GM12801 (cell line): ENCODE results near the gene PRKCSH.

Experiments
- TF ChIP-seq, protein P1 (sequence below): IDR thresholded peaks from one replicate; pipeline ENCODE4 v1.5.1; 2011; ENCODE audit warnings: control low read depth; ENCODE audit not compliant: insufficient read length; ENCODE audit errors: extremely low read depth

The PRKCSH gene

DNA sequence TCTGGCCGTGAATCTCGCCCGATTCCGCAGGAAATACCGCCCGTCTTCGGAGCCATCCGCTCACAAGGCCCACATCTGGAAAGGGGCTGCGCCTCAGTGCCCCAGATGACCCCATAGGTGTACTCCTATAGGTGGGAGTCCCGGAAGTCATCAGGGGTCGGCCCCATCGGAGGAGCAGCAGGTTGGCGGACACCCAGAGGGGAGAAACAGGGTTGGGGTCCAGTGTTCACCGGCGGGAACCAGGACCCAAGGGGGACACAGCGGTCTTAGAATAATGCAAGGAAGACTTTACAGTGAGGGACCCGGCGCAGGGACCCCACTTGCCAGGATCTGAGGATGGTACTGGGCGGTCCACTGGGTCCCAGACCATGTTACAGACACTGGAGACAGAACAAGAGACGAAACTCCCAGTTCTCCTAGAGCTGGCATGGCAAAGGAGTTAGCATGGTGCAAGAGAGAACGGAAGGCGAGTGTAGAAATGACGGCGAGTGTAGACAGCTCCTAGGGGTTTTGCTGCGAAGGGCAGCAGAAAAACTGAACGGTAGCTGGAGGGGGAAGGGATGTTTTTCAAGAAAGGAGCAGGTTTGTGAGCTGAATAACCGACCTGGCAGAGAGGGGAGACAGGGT lies 12.2 kb upstream of the PRKCSH start:
- TF ChIP-seq, protein P1, sequence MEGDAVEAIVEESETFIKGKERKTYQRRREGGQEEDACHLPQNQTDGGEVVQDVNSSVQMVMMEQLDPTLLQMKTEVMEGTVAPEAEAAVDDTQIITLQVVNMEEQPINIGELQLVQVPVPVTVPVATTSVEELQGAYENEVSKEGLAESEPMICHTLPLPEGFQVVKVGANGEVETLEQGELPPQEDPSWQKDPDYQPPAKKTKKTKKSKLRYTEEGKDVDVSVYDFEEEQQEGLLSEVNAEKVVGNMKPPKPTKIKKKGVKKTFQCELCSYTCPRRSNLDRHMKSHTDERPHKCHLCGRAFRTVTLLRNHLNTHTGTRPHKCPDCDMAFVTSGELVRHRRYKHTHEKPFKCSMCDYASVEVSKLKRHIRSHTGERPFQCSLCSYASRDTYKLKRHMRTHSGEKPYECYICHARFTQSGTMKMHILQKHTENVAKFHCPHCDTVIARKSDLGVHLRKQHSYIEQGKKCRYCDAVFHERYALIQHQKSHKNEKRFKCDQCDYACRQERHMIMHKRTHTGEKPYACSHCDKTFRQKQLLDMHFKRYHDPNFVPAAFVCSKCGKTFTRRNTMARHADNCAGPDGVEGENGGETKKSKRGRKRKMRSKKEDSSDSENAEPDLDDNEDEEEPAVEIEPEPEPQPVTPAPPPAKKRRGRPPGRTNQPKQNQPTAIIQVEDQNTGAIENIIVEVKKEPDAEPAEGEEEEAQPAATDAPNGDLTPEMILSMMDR, result no peak

DNA sequence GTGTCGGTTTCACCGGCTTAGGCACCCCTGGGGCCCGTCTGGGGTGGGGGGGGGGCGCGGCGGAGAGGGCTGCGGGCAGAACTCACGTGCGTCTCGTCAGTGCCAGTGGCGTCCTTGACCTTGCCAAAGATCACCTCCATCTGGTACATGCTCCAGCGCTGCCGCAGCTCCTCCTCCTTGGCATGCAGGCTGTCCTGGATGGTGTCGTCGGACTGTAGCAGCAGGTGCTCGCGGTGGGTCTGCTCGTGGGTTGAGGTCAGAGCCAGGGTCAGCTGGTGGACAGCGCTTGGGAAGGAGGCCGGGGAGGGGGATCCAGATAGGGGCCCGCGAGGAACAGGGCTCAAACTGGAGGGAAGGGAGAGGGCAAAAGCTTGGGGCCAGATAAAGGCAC lies 11.6 kb upstream of the PRKCSH start:
- TF ChIP-seq, protein P1, result no peak

DNA sequence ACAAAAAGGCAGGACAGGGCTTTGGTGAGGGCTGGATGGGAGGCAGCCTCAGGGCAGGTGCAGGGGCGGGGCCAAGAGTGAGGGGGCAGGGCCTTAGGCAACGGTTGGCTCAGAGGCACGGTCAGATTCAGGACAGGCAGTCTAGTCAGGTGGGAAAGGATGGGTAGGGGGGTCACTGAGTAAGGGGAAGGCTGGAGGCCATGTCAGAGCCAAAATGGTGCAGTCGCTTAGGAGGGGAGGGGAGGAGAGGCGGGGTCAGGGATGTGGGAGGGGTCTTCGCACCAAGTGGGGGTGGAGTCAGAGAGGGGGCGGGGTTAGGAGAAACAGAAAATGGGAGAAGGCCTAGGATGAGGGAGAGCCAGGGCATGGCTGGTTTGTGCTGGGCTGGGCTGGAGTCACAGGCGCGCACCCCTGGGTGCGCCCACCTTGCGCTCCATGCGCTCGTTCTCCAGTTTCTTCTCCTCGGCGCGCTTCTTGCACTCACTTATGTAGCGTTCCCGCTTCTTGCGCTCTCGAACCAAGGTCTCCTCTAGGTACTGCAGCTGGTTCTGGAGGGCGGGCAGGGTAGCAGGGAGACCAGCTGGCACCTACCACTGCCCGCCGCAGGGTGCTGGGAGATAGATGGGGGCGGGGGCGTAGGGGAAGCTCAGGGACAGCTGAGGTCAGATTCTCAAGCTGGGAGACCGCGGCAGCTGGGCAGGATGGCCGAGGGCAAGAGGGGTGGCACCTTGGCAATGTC lies 9.5 kb upstream of the PRKCSH start:
- TF ChIP-seq, protein P1, result no peak

DNA sequence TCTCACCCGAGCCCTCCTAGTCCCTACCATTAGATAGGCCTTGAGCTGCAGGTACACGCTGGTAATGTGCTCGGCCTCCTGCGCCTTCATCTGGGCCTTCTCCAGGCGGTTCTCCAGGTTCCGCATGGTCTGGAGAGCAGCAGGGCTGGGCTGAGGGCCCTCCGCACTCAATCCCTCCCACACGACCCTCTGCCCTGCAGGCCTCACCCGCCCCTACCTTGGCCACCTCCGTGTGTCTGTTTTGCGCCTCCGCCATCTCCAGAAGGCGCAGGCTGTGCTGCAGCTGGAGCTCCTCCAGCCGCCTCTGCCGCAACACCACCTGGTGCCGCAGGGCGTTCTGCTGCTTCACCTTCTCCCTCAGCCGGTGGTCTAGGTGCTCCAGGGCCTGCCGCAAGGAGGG lies 8.8 kb upstream of the PRKCSH start:
- TF ChIP-seq, protein P1, result no peak

DNA sequence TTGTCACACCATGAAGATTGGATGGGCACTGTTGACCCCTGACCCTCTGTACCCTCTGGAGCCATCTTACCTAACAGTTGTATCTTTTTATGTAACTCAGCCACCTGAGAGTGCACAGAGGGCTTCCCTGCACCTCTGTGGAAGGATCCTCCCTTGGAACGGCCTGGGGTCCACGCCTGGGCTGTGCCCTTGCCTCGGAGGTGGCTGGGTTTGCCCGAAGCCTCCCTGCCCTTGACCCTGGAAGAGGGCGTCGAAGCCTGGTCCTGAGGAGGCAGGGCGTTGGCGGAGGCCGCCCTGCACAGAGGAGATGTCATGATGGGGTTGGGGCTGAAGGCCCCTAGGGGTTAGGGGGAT lies 755 bp upstream of the PRKCSH start:
- TF ChIP-seq, protein P1, result no peak

DNA sequence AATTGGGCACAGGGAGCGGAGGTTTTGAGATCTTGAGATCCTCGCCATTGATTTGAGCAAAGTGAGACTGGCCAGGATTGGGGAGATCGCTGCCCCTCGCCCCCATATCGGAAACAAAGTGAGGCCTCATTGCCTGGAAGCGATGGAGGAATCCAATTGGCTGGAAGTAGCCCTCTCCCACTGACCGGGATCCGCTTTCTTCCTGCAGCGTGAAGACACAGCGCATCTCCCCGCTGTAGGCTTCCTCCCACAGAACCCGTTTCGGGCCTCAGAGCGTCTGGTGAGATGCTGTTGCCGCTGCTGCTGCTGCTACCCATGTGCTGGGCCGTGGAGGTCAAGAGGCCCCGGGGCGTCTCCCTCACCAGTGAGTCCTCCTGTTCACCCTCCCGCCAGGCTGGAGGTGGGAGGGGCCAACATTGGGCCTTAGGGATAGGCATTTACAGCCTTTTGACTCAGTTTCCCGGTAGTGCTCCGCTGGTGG lies 438 bp downstream of the PRKCSH start:
- TF ChIP-seq, protein P1, result no peak

DNA sequence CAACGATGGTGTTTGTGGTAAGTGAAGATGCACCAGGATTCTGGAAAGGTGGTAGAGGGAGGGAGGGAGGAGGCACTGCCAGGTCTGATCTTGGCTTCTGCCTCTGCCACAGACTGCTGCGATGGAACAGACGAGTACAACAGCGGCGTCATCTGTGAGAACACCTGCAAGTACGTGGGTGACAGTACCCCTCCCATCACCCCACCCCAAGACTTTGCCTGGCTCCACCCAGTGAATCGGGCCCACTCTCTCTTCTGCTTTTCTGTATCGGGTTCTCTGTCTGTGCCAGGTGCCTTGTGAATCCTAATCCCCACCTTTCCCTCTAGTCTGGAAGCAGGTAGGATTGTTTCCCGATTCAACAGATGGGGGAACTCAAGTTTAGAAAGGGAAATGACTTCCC lies 2.5 kb downstream of the PRKCSH start:
- TF ChIP-seq, protein P1, result no peak
